GOT3 (cell line): Measurements from ENCODE around the gene TNS1.

ENCODE experiments used
- DNase-seq: peaks from one replicate; lab custom pipeline; 2025; ENCODE audit warnings: mixed read lengths; lab: John Stamatoyannopoulos, UW

TNS1 gene

GRCh38 chr2:217873371-217873770, 129.4 kb downstream of the TNS1 start:
- no peak for DNase-seq

- DNase-seq, result no peak
These were observed 130.5 kb downstream of the TNS1 start for GRCh38 chr2:217872319-217872718.

GRCh38 chr2:217870528-217871011, 132.2 kb downstream of the TNS1 start:
- DNase-seq, result no peak

GRCh38 chr2:217868911-217869334, 133.9 kb downstream of the TNS1 start:
- no peak for DNase-seq

GRCh38 chr2:217868265-217868892, 134.4 kb downstream of the TNS1 start:
- no peak for DNase-seq

GRCh38 chr2:217866457-217866856, 136.3 kb downstream of the TNS1 start:
- DNase-seq, result no peak

GRCh38 chr2:217864963-217865772, 137.6 kb downstream of the TNS1 start:
- DNase-seq, result no peak

GRCh38 chr2:217863883-217864282, 138.9 kb downstream of the TNS1 start:
- DNase-seq, result no peak

GRCh38 chr2:217861334-217861877, 141.4 kb downstream of the TNS1 start:
- no peak for DNase-seq

- DNase-seq, result no peak
These were observed 142.9 kb downstream of the TNS1 start for GRCh38 chr2:217859926-217860325.

GRCh38 chr2:217858519-217859491, 144.0 kb downstream of the TNS1 start:
- peak; percentile 60 for DNase-seq

- no peak for DNase-seq
These were observed 144.9 kb downstream of the TNS1 start for GRCh38 chr2:217857624-217858506.

GRCh38 chr2:217856871-217857270, 145.9 kb downstream of the TNS1 start:
- no peak for DNase-seq

GRCh38 chr2:217856159-217856558, 146.6 kb downstream of the TNS1 start:
- no peak for DNase-seq

- DNase-seq, result no peak
These were observed 147.9 kb downstream of the TNS1 start for GRCh38 chr2:217854684-217855420.

- DNase-seq, result no peak
These were observed 148.8 kb downstream of the TNS1 start for GRCh38 chr2:217853961-217854360.

- DNase-seq, result no peak
These were observed 149.4 kb downstream of the TNS1 start for GRCh38 chr2:217853301-217853881.

- DNase-seq, result no peak
These were observed 150.1 kb downstream of the TNS1 start for GRCh38 chr2:217852555-217853211.
